ENCODE measurements around the gene NXPE4.

The NXPE4 gene

DNA sequence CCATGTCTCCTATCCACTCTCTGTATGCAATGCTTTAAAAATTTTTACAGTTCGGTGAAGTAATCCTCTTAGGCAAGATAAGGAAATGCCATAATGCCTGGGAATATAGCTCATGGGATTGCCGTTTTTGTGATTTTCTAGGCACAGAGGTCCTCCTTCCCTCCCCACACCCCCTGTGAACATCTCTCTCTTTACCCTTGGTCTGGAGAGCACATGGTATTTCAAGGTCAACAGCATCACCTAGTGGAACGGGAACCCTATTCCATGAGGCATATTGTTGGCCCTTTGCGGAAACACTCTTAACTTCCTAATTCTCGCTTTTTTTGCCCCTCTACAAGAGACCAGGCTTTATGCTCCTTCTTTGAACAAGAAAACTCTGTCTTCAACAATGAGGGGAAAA is 8.8 kb downstream of the NXPE4 start:
- H3K9ac ChIP-seq (ENCODE audit: low read length) = no peak overlapping the region
- H3K4me2 ChIP-seq (ENCODE audit: low read depth, low read length) = no peak overlapping the region
- H2AFZ ChIP-seq (ENCODE audit: low read length) = no peak overlapping the region
- H4K20me1 ChIP-seq (ENCODE audit: insufficient read depth, low read length) = no peaks in the 10 kb centered on the region
- no peaks in the 10 kb centered on the region for H3K9me2 ChIP-seq (replicated peaks; ENCODE audit: insufficient read depth, low read length)
- H3K36me3 ChIP-seq (replicated peaks; ENCODE audit: insufficient read depth, low read length) = no peaks in the 10 kb centered on the region
- no peak overlapping the region for H3K4me3 ChIP-seq (ENCODE audit: low read length)
- no peaks in the 10 kb centered on the region for H3F3A ChIP-seq (ENCODE audit: insufficient read depth, low read length)
- TF ChIP-seq EZH2phosphoT487 (IDR thresholded peaks at IDR 0.05; ENCODE audit: low read length) (no peak), EZH2 (optimal IDR thresholded peaks at IDR 0.05; ENCODE audit: low read depth, low read length) (no peak)
- TF ChIP-seq, protein P1, sequence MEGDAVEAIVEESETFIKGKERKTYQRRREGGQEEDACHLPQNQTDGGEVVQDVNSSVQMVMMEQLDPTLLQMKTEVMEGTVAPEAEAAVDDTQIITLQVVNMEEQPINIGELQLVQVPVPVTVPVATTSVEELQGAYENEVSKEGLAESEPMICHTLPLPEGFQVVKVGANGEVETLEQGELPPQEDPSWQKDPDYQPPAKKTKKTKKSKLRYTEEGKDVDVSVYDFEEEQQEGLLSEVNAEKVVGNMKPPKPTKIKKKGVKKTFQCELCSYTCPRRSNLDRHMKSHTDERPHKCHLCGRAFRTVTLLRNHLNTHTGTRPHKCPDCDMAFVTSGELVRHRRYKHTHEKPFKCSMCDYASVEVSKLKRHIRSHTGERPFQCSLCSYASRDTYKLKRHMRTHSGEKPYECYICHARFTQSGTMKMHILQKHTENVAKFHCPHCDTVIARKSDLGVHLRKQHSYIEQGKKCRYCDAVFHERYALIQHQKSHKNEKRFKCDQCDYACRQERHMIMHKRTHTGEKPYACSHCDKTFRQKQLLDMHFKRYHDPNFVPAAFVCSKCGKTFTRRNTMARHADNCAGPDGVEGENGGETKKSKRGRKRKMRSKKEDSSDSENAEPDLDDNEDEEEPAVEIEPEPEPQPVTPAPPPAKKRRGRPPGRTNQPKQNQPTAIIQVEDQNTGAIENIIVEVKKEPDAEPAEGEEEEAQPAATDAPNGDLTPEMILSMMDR (IDR thresholded peaks at IDR 0.05; ENCODE audit: low read length) = peak; percentile 21
- no peaks in the 10 kb centered on the region for H3K9me3 ChIP-seq (replicated peaks; ENCODE audit: insufficient read depth, low read length)
- no peaks in the 10 kb centered on the region for H3K27me3 ChIP-seq (replicated peaks; ENCODE audit: insufficient read depth, low read length)
- H3K27ac ChIP-seq (ENCODE audit: low read length) = no peak overlapping the region
- no peaks in the 10 kb centered on the region for H3K4me1 ChIP-seq (ENCODE audit: low read length)
- no peak for DNase-seq
- H3K79me2 ChIP-seq (ENCODE audit: low read length) = no peaks in the 10 kb centered on the region

DNA sequence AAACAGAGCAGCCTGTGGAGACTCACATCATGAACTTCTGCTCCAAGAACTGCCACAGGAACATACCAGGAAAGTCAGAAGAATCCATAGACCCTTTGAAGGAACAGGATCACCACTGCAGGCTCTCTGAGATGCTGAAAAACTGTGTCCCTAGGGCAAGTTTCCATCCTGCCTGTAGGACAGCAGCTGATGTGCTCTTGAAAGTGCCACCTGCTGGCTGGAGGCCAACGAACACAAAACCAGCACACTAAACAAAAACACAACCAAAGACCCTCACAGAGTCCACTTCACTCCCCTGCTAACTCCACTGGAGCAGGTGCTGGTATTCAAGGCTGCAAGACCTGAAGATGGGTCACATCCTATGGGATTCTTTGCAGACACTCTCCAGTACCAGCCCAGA is 23.9 kb downstream of the NXPE4 start:
- no peak for TF ChIP-seq EZH2phosphoT487 (IDR thresholded peaks at IDR 0.05; ENCODE audit: low read length)
- TF ChIP-seq, protein P1 (IDR thresholded peaks at IDR 0.05; ENCODE audit: low read length) = no peak
- TF ChIP-seq EZH2 (optimal IDR thresholded peaks at IDR 0.05; ENCODE audit: low read depth, low read length) = no peak
- Histone ChIP-seq H4K20me1 (ENCODE audit: insufficient read depth, low read length) (no peaks in the 10 kb centered on the region), H3K9me2 (replicated peaks; ENCODE audit: insufficient read depth, low read length) (no peaks in the 10 kb centered on the region), H3F3A (ENCODE audit: insufficient read depth, low read length) (no peaks in the 10 kb centered on the region), H3K9me3 (replicated peaks; ENCODE audit: insufficient read depth, low read length) (no peaks in the 10 kb centered on the region), H3K9ac (ENCODE audit: low read length) (no peak overlapping the region), H3K27ac (ENCODE audit: low read length) (no peak overlapping the region), H3K27me3 (replicated peaks; ENCODE audit: insufficient read depth, low read length) (no peaks in the 10 kb centered on the region), H2AFZ (ENCODE audit: low read length) (no peak overlapping the region), H3K4me3 (ENCODE audit: low read length) (no peak overlapping the region), H3K4me1 (ENCODE audit: low read length) (no peaks in the 10 kb centered on the region), H3K79me2 (ENCODE audit: low read length) (no peaks in the 10 kb centered on the region), H3K4me2 (ENCODE audit: low read depth, low read length) (no peak overlapping the region), H3K36me3 (replicated peaks; ENCODE audit: insufficient read depth, low read length) (no peaks in the 10 kb centered on the region)
- no peak for DNase-seq

DNA sequence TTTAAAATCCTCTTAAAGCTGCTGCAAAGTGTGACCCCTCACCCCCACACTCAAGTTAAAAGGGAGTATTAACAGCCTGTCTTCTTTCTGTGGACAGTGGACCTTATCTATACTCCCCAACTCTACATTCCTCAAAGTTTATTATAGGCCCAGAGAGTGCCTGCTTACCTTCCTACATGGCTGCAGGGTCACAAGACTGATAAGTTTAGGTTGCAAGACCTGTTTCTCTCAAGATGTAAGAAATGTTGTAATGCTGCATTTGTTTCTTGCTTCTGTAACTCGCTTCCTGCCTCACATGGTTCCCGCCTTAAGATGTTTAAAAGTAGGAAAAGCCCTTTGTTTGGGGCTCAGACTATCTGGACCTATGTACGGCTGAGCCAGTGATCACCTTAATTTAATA is 25.8 kb downstream of the NXPE4 start:
- Histone ChIP-seq H3K9me2 (replicated peaks; ENCODE audit: insufficient read depth, low read length) (no peaks in the 10 kb centered on the region), H4K20me1 (ENCODE audit: insufficient read depth, low read length) (no peaks in the 10 kb centered on the region), H3K36me3 (replicated peaks; ENCODE audit: insufficient read depth, low read length) (no peaks in the 10 kb centered on the region), H3K9ac (ENCODE audit: low read length) (no peak overlapping the region), H3K79me2 (ENCODE audit: low read length) (no peaks in the 10 kb centered on the region), H3K27ac (ENCODE audit: low read length) (no peak overlapping the region), H3K9me3 (replicated peaks; ENCODE audit: insufficient read depth, low read length) (no peaks in the 10 kb centered on the region), H2AFZ (ENCODE audit: low read length) (no peak overlapping the region), H3K27me3 (replicated peaks; ENCODE audit: insufficient read depth, low read length) (no peaks in the 10 kb centered on the region), H3K4me2 (ENCODE audit: low read depth, low read length) (no peak overlapping the region), H3F3A (ENCODE audit: insufficient read depth, low read length) (no peaks in the 10 kb centered on the region), H3K4me1 (ENCODE audit: low read length) (no peaks in the 10 kb centered on the region), H3K4me3 (ENCODE audit: low read length) (no peak overlapping the region)
- DNase-seq = no peak
- TF ChIP-seq EZH2phosphoT487 (IDR thresholded peaks at IDR 0.05; ENCODE audit: low read length) = no peak
- TF ChIP-seq, protein P1 (IDR thresholded peaks at IDR 0.05; ENCODE audit: low read length) = no peak
- TF ChIP-seq EZH2 (optimal IDR thresholded peaks at IDR 0.05; ENCODE audit: low read depth, low read length) = no peak
